GM19372 (cell line): Measurements from ENCODE around the gene SLC22A5.
A peak's percentile ranks its signal among the peaks of the same experiment; 100 is the strongest.
"Not testable (repeated sequence)": the region's sequence is repeated elsewhere in the genome, so short reads cannot be mapped to it uniquely, and the experiment has no call there.

Source experiments
- ATAC-seq: cut with Tn5 transposase; IDR thresholded peaks from one replicate; pipeline ENCODE4 v1.9.1; 2021; ENCODE audit warnings: mild to moderate bottlenecking, low read depth, moderate library complexity; ENCODE audit not compliant: unreplicated experiment

SLC22A5 gene

GRCh38 chr5:132425009-132425937 lies 55.8 kb downstream of the SLC22A5 start:
- ATAC-seq = peak; percentile 55

GRCh38 chr5:132425975-132426524 lies 56.5 kb downstream of the SLC22A5 start:
- no peak for ATAC-seq

- peak; percentile 32 for ATAC-seq
Measured at GRCh38 chr5:132426525-132427138, 57.1 kb downstream of the SLC22A5 start.

GRCh38 chr5:132427281-132428146 lies 58.0 kb downstream of the SLC22A5 start:
- ATAC-seq = no peak

GRCh38 chr5:132428147-132428482 lies 58.6 kb downstream of the SLC22A5 start:
- no peak for ATAC-seq

- no peak for ATAC-seq
Measured at GRCh38 chr5:132428484-132429462, 59.3 kb downstream of the SLC22A5 start.

- no peak for ATAC-seq
Measured at GRCh38 chr5:132429463-132430440, 60.2 kb downstream of the SLC22A5 start.

GRCh38 chr5:132430746-132431145 lies 61.2 kb downstream of the SLC22A5 start:
- no peak for ATAC-seq

- no peak for ATAC-seq
Measured at GRCh38 chr5:132431632-132432031, 62.1 kb downstream of the SLC22A5 start.

- no peak for ATAC-seq
Measured at GRCh38 chr5:132433141-132433540, 63.6 kb downstream of the SLC22A5 start.

- ATAC-seq = no peak
Measured at GRCh38 chr5:132434416-132435286, 65.1 kb downstream of the SLC22A5 start.

- no peak for ATAC-seq
Measured at GRCh38 chr5:132435447-132435846, 65.9 kb downstream of the SLC22A5 start.

- no peak for ATAC-seq
Measured at GRCh38 chr5:132435886-132436285, 66.4 kb downstream of the SLC22A5 start.

- no peak for ATAC-seq
Measured at GRCh38 chr5:132436936-132437335, 67.4 kb downstream of the SLC22A5 start.

GRCh38 chr5:132437604-132438266 lies 68.2 kb downstream of the SLC22A5 start:
- ATAC-seq = peak; percentile 87

GRCh38 chr5:132438267-132438645 lies 68.7 kb downstream of the SLC22A5 start:
- not testable (repeated sequence) for ATAC-seq

GRCh38 chr5:132438917-132439316 lies 69.4 kb downstream of the SLC22A5 start:
- no peak for ATAC-seq
